MCF 10A (cell line): ENCODE measurements around the gene GOLGA8T. TPM values are rescaled to one million over a fixed set of nuclear protein-coding genes. Genes with fewer than 3 reads are reported as not detected.
"Not testable (repeated sequence)": the region's sequence is repeated elsewhere in the genome, so short reads cannot be mapped to it uniquely, and the experiment has no call there.

Experiments used
- BruUV-seq: library from RNA; stranded (reverse); fragments of 400-500 nt; replicated peaks from 2 replicates; lab custom pipeline; 2021; lab: Mats Ljungman, UMichigan
- CTCF ChIA-PET: fragments of 300-600 bp; sonication (Branson Sonifier 250); formaldehyde crosslinking; extraction: SDS; loops from one replicate; lab custom pipeline; 2021; ENCODE audit warnings: antibody characterized with exemption, inconsistent platforms; lab: Yijun Ruan, JAX
- POLR2A ChIA-PET: fragments of 300-600, 350-650 bp; sonication (Branson Sonifier 250); formaldehyde crosslinking; extraction: SDS; loops from one replicate; lab custom pipeline; 2020; ENCODE audit warnings: antibody characterized with exemption, inconsistent platforms; lab: Yijun Ruan, JAX
- DNase-seq: peaks from one replicate; pipeline ENCODE4 v3.0.0-alpha.2; 2018; ENCODE audit not compliant: unreplicated experiment
- H3K27ac Mint-ChIP-seq: one replicate; pipeline ENCODE4 v1.8.0; 2022; ENCODE audit warnings: mild to moderate bottlenecking, low read depth, mixed read lengths; ENCODE audit not compliant: unreplicated experiment
- H3K27me3 Mint-ChIP-seq: one replicate; pipeline ENCODE4 v1.8.0; 2022; ENCODE audit warnings: mixed read lengths; ENCODE audit not compliant: insufficient read depth, unreplicated experiment
- H3K36me3 Mint-ChIP-seq: one replicate; pipeline ENCODE4 v1.8.0; 2022; ENCODE audit warnings: mild to moderate bottlenecking, moderate library complexity, mixed read lengths; ENCODE audit not compliant: insufficient read depth, unreplicated experiment
- H3K4me1 Mint-ChIP-seq: one replicate; pipeline ENCODE4 v1.8.0; 2022; ENCODE audit warnings: mixed read lengths; ENCODE audit not compliant: insufficient read depth, unreplicated experiment
- H3K4me3 Mint-ChIP-seq: one replicate; pipeline ENCODE4 v1.8.0; 2022; ENCODE audit warnings: mild to moderate bottlenecking, moderate library complexity, mixed read lengths; ENCODE audit not compliant: unreplicated experiment
- H3K9me3 Mint-ChIP-seq: one replicate; pipeline ENCODE4 v1.8.0; 2022; ENCODE audit warnings: mixed read lengths; ENCODE audit not compliant: unreplicated experiment
- intact Hi-C: fragments of 100-400 bp; cut with micrococcal nuclease; formaldehyde crosslinking; loops from 2 replicates; pipeline ENCODE4 v1.14.1; 2022
- total RNA-seq: library from RNA; stranded (reverse); gene quantifications from 2 replicates; pipeline ENCODE4 v1.2.3, GENCODE V29; 2022

The GOLGA8T gene
- total RNA-seq, 1 experiment from 2014 or later: 0.61 TPM

DNA sequence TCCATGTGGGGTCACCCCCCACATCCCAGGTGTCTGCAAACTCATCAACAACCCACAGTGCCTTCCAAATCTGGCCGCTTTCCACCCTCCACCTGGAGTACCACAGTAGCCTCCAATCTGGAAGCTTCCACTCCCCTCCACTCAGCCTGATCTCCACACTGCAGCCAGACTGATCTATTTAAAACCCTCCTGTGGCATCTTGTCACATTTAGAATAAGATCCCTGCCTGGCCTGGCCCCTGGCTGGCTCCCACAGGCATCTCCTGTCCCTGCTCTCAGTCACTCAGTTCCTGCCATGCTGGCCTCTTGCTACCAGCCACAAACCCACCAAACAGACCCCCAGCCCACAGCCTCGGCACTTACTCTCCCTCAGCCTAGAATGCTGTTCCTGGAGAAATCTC, 28.9 kb downstream of the GOLGA8T start:
- H3K36me3 Mint-ChIP-seq, H3K9me3 Mint-ChIP-seq, H3K27me3 Mint-ChIP-seq, intact Hi-C loops, BruUV-seq, CTCF ChIA-PET, H3K27ac Mint-ChIP-seq, H3K4me3 Mint-ChIP-seq, POLR2A ChIA-PET, H3K4me1 Mint-ChIP-seq, DNase-seq: not testable (repeated sequence)

- CTCF ChIA-PET: not testable (repeated sequence)
These were observed 29.4 kb downstream of the GOLGA8T start for GRCh38 chr15:30164257-30164656.

GRCh38 chr15:30167403-30167802, 32.6 kb downstream of the GOLGA8T start:
- intact Hi-C loops, H3K4me3 Mint-ChIP-seq, CTCF ChIA-PET, H3K9me3 Mint-ChIP-seq, H3K27me3 Mint-ChIP-seq, H3K4me1 Mint-ChIP-seq, POLR2A ChIA-PET, H3K36me3 Mint-ChIP-seq, DNase-seq, BruUV-seq, H3K27ac Mint-ChIP-seq: not testable (repeated sequence)

More at GRCh38 chr15:30164257-30164656, 29.4 kb downstream of the GOLGA8T start:
- intact Hi-C loops, H3K4me1 Mint-ChIP-seq, H3K27me3 Mint-ChIP-seq, H3K9me3 Mint-ChIP-seq, DNase-seq, H3K27ac Mint-ChIP-seq, BruUV-seq, H3K36me3 Mint-ChIP-seq, H3K4me3 Mint-ChIP-seq, POLR2A ChIA-PET: not testable (repeated sequence)

- H3K4me1 Mint-ChIP-seq: not testable (repeated sequence)
These were observed 33.0 kb downstream of the GOLGA8T start for GRCh38 chr15:30167886-30168285.

DNA sequence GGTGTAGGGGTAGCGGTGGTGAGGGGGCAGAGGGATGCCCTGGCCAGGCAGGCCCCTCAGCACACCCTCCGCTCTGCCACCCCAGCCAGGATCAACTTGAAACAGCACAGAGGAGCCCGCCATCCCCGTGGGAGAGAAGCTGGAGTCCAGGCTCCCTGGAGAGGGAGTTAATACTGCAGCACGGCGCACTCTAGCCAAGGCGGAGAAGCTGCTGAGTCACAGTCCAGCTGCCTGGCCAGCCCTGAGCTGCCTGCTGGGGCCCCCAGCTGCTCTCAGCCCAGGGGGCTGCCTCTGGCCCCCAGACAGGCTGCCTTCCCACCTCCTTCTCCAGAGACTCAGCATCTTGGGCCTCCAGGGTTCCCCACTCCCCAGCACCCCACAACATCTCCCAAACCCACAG, 36.6 kb downstream of the GOLGA8T start:
- intact Hi-C loops, BruUV-seq, POLR2A ChIA-PET, CTCF ChIA-PET, H3K36me3 Mint-ChIP-seq, H3K4me1 Mint-ChIP-seq, DNase-seq, H3K4me3 Mint-ChIP-seq, H3K27ac Mint-ChIP-seq, H3K27me3 Mint-ChIP-seq, H3K9me3 Mint-ChIP-seq: not testable (repeated sequence)

More at GRCh38 chr15:30167886-30168285, 33.0 kb downstream of the GOLGA8T start:
- POLR2A ChIA-PET, H3K36me3 Mint-ChIP-seq, H3K27ac Mint-ChIP-seq, H3K27me3 Mint-ChIP-seq, intact Hi-C loops, CTCF ChIA-PET, H3K9me3 Mint-ChIP-seq, H3K4me3 Mint-ChIP-seq, DNase-seq, BruUV-seq: not testable (repeated sequence)

- H3K36me3 Mint-ChIP-seq, POLR2A ChIA-PET, H3K4me1 Mint-ChIP-seq, intact Hi-C loops, H3K4me3 Mint-ChIP-seq, H3K9me3 Mint-ChIP-seq, DNase-seq, H3K27me3 Mint-ChIP-seq, CTCF ChIA-PET, BruUV-seq, H3K27ac Mint-ChIP-seq: not testable (repeated sequence)
These were observed 38.3 kb downstream of the GOLGA8T start for GRCh38 chr15:30173041-30173608.

- DNase-seq, H3K4me3 Mint-ChIP-seq, H3K27ac Mint-ChIP-seq, CTCF ChIA-PET, H3K27me3 Mint-ChIP-seq, BruUV-seq, H3K36me3 Mint-ChIP-seq, POLR2A ChIA-PET, H3K9me3 Mint-ChIP-seq, intact Hi-C loops, H3K4me1 Mint-ChIP-seq: not testable (repeated sequence)
These were observed 40.4 kb downstream of the GOLGA8T start for GRCh38 chr15:30175291-30175690.

DNA sequence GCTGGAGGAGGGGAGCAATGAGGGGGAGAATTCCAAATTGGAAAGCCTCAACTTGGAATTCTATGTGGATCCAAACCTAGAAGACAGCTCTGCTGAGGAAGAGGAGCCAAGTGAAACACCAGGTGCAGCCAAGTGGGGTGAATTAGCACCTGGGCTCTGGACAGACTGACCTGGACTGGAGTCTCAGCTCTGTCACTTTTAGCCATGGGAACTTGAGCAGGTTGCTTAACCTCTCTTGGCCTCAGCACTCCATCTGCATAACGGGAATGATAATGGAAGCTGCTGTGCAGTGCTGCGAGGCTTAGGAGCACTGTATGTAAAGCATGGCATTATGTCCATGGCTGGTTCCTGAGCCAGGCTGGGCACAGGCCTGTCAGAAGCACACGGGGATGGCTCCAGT, 41.8 kb downstream of the GOLGA8T start:
- DNase-seq, H3K36me3 Mint-ChIP-seq, BruUV-seq, intact Hi-C loops, H3K4me3 Mint-ChIP-seq, POLR2A ChIA-PET, H3K27me3 Mint-ChIP-seq, CTCF ChIA-PET, H3K27ac Mint-ChIP-seq, H3K9me3 Mint-ChIP-seq, H3K4me1 Mint-ChIP-seq: not testable (repeated sequence)

- CTCF ChIA-PET, intact Hi-C loops, BruUV-seq, DNase-seq, H3K27me3 Mint-ChIP-seq, H3K4me1 Mint-ChIP-seq, H3K9me3 Mint-ChIP-seq, H3K27ac Mint-ChIP-seq, H3K36me3 Mint-ChIP-seq, H3K4me3 Mint-ChIP-seq, POLR2A ChIA-PET: not testable (repeated sequence)
These were observed 45.0 kb downstream of the GOLGA8T start for GRCh38 chr15:30179814-30180213.
